ENCODE results near the gene F5.

DNA sequence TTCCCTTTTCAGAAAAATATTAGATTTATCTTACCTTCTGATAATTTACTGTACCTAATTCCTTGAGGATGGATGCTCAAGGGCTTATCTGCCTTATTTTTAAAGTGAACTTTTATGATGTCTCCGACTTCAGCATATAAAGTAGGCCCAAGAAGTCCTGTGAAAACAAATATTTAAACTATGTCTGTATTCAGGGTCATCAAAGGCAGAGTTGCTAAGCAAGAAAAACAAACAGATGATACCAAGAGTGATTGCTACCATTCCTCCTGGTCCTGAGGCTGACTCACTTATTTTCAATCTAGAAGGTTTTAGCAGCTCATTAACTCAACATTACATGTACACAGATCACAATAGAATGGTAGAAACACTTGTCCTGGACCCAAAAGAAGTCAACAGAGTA is 14.1 kb downstream of the F5 start:
- TF ChIP-seq, protein P1, sequence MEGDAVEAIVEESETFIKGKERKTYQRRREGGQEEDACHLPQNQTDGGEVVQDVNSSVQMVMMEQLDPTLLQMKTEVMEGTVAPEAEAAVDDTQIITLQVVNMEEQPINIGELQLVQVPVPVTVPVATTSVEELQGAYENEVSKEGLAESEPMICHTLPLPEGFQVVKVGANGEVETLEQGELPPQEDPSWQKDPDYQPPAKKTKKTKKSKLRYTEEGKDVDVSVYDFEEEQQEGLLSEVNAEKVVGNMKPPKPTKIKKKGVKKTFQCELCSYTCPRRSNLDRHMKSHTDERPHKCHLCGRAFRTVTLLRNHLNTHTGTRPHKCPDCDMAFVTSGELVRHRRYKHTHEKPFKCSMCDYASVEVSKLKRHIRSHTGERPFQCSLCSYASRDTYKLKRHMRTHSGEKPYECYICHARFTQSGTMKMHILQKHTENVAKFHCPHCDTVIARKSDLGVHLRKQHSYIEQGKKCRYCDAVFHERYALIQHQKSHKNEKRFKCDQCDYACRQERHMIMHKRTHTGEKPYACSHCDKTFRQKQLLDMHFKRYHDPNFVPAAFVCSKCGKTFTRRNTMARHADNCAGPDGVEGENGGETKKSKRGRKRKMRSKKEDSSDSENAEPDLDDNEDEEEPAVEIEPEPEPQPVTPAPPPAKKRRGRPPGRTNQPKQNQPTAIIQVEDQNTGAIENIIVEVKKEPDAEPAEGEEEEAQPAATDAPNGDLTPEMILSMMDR (IDR thresholded peaks at IDR 0.05): no peak
- no peak for TF ChIP-seq POLR2A (IDR thresholded peaks at IDR 0.05)

All from lower leg skin (tissue), 3 donors.